HCT116 (cell line): Measurements from ENCODE around the gene COLEC11. TPM values are rescaled to one million over a fixed set of nuclear protein-coding genes. Genes with fewer than 3 reads are reported as not detected.

Source experiments
- ATAC-seq: fragments of 200-7000 bp; cut with Tn5 transposase; 2 replicates; pipeline ENCODE4 v1.9.1; 2020; ENCODE audit warnings: mild to moderate bottlenecking, moderate library complexity
- BruUV-seq: library from RNA; stranded (reverse); fragments of 400-500 nt; replicated peaks from 2 replicates; lab custom pipeline; 2021; lab: Mats Ljungman, UMichigan
- CTCF ChIA-PET: fragments of 300-600 bp; sonication (Branson Sonifier 250); formaldehyde crosslinking; loops from one replicate; lab custom pipeline; 2021; ENCODE audit warnings: antibody characterized with exemption; lab: Charles Lee
- POLR2A ChIA-PET: fragments of 300-600, 350-600 bp; sonication (Branson Sonifier 250); formaldehyde crosslinking; loops from one replicate; lab custom pipeline; 2021; ENCODE audit warnings: antibody characterized with exemption; lab: Charles Lee
- RAD21 ChIA-PET, 2 experiments: fragments of 300-600 bp; sonication (Branson Sonifier 250); formaldehyde crosslinking; loops; one replicate each; lab custom pipeline; 2023; ENCODE audit warnings: low total read pairs in 2 of 2; ENCODE audit not compliant: uncharacterized antibody in 2 of 2, unreplicated experiment in 2 of 2, low non-redundant PET in 1 of 2; lab: Charles Lee
- DNase-seq: peaks from one replicate; pipeline ENCODE4 v3.0.0-alpha.2; 2010; ENCODE audit warnings: low read depth, low spot score
- H2AFZ ChIP-seq: fragments of 200-600 bp; shearing (Covaris generic), sonication (generic); 2 replicates; pipeline ENCODE4 v1.6.1; 2017; ENCODE audit warnings: low read depth, mixed run types, mixed read lengths, antibody characterized with exemption, low read length; ENCODE audit not compliant: poor library complexity, severe bottlenecking
- H3K27ac ChIP-seq: 2 replicates; pipeline ENCODE4 v1.5.1; 2012; ENCODE audit warnings: low read depth, low read length
- H3K27me3 ChIP-seq: fragments of 200-600 bp; sonication (generic); 2 replicates; pipeline ENCODE4 v1.6.1; 2016; ENCODE audit warnings: mixed run types, low read length, mixed read lengths; ENCODE audit not compliant: insufficient read depth
- H3K36me3 ChIP-seq, 2 experiments: fragments of 200-500 bp in 1 of 2; fragments of 200-600 bp in 1 of 2; sonication (Bioruptor generic) in 1 of 2; sonication (generic) in 1 of 2; 2 replicates each; pipeline versions ENCODE4 v1.5.1 to v1.6.1; 2014 to 2016; ENCODE audit warnings: low read length in 2 of 2, inconsistent platforms in 1 of 2, mixed read lengths in 1 of 2, mixed run types in 1 of 2; ENCODE audit not compliant: insufficient read depth in 2 of 2, control insufficient read depth in 1 of 2
- H3K4me1 ChIP-seq, 2 experiments: fragments of 200-600 bp in 1 of 2; sonication (generic) in 1 of 2; 2 replicates each; pipeline versions ENCODE4 v1.5.1 to v1.6.1; 2012 to 2017; ENCODE audit warnings: low read length in 2 of 2, inconsistent platforms in 1 of 2, mild to moderate bottlenecking in 1 of 2, mixed read lengths in 1 of 2, mixed run types in 1 of 2, moderate library complexity in 1 of 2; ENCODE audit not compliant: insufficient read depth in 2 of 2, control insufficient read depth in 1 of 2
- H3K4me2 ChIP-seq: fragments of 200-600 bp; sonication (generic); 2 replicates; pipeline ENCODE4 v1.6.1; 2017; ENCODE audit warnings: mixed run types, low read length, mixed read lengths
- H3K4me3 ChIP-seq, 2 experiments: fragments of 200-600 bp in 1 of 2; sonication (generic) in 1 of 2; replicated peaks in 1 of 2; 2 replicates each; pipeline ENCODE4 v1.5.1; 2011 to 2016; ENCODE audit warnings: low read length in 2 of 2, control low read depth in 1 of 2, low read depth in 1 of 2, mild to moderate bottlenecking in 1 of 2, mixed read lengths in 1 of 2, mixed run types in 1 of 2
- H3K79me2 ChIP-seq: fragments of 200-600 bp; sonication (generic); 2 replicates; pipeline ENCODE4 v1.6.1; 2017; ENCODE audit warnings: mild to moderate bottlenecking, mixed run types, low read length, moderate library complexity, mixed read lengths; ENCODE audit not compliant: insufficient read depth
- H3K9ac ChIP-seq: fragments of 200-600 bp; sonication (generic); 2 replicates; pipeline ENCODE4 v1.6.1; 2016; ENCODE audit warnings: low read length, mixed read lengths
- H3K9me2 ChIP-seq: fragments of 200-600 bp; sonication (generic), shearing (Covaris generic); 2 replicates; pipeline ENCODE4 v1.6.1; 2017; ENCODE audit warnings: mixed run types, mild to moderate bottlenecking, moderate library complexity; ENCODE audit not compliant: insufficient read depth
- H3K9me3 ChIP-seq, 2 experiments: fragments of 200-500 bp in 1 of 2; fragments of 200-600 bp in 1 of 2; sonication (Bioruptor generic) in 1 of 2; sonication (generic) in 1 of 2; 2 replicates each; pipeline ENCODE4 v1.6.1; 2014 to 2017; ENCODE audit warnings: low read length in 2 of 2, mixed read lengths in 2 of 2, inconsistent platforms in 1 of 2, low read depth in 1 of 2, mild to moderate bottlenecking in 1 of 2, mixed run types in 1 of 2, moderate library complexity in 1 of 2; ENCODE audit not compliant: control insufficient read depth in 1 of 2, insufficient read depth in 1 of 2
- H4K20me1 ChIP-seq: fragments of 200-600 bp; sonication (generic), shearing (Covaris generic); 2 replicates; pipeline ENCODE4 v1.6.1; 2017; ENCODE audit warnings: mixed run types, mild to moderate bottlenecking, moderate library complexity; ENCODE audit not compliant: insufficient read depth
- CBX3 ChIP-seq: IDR thresholded peaks from 2 replicates; pipeline ENCODE4 v1.6.1; 2012; ENCODE audit warnings: low read depth
- EGR1 ChIP-seq: IDR thresholded peaks from 2 replicates; pipeline ENCODE4 v1.6.1; 2012; ENCODE audit warnings: low read depth
- ELF1 ChIP-seq: IDR thresholded peaks from 2 replicates; pipeline ENCODE4 v1.6.1; 2012; ENCODE audit warnings: low read depth, borderline replicate concordance
- FOSL1 ChIP-seq: IDR thresholded peaks from 2 replicates; pipeline ENCODE4 v1.6.1; 2012; ENCODE audit warnings: low read depth
- POLR2AphosphoS5 ChIP-seq: IDR thresholded peaks from 2 replicates; pipeline ENCODE4 v1.6.1; 2011; ENCODE audit warnings: mild to moderate bottlenecking, low read depth, low read length, moderate library complexity
- SRF ChIP-seq: IDR thresholded peaks from 2 replicates; pipeline ENCODE4 v1.6.1; 2012; ENCODE audit warnings: low read depth
- TCF7L2 ChIP-seq: IDR thresholded peaks from 2 replicates; pipeline ENCODE4 v1.7.0; 2011; ENCODE audit warnings: borderline replicate concordance, inconsistent platforms; ENCODE audit not compliant: insufficient read depth, insufficient read length; ENCODE audit errors: extremely low read depth
- ZFX ChIP-seq: fragments of 450-650 bp; IDR thresholded peaks from 2 replicates; pipeline ENCODE4 v1.6.1; 2017
- ZNF274 ChIP-seq: fragments of 200-500 bp; sonication (Bioruptor generic); IDR thresholded peaks from 2 replicates; pipeline ENCODE4 v1.6.1; 2014; ENCODE audit warnings: mild to moderate bottlenecking, low read depth, low read length, inconsistent platforms
- intact Hi-C: fragments of 100-400 bp; cut with micrococcal nuclease; formaldehyde crosslinking; loops from 2 replicates; pipeline ENCODE4 v1.10.0; 2022
- total RNA-seq: library from RNA; stranded (reverse); gene quantifications from one replicate; pipeline ENCODE4 v1.2.1, GENCODE V29; 2021; ENCODE audit not compliant: unreplicated experiment
- TF ChIP-seq, protein P1 (sequence below): IDR thresholded peaks from 2 replicates; pipeline ENCODE4 v1.6.1; 2011; ENCODE audit warnings: mild to moderate bottlenecking, low read length, moderate library complexity; ENCODE audit not compliant: insufficient replicate concordance; ENCODE audit errors: extremely low read depth
- TF ChIP-seq, protein P2 (sequence below), 3 experiments: fragments of 200-600 bp in 1 of 3; sonication (generic) in 1 of 3; IDR thresholded peaks in 2 of 3; conservative IDR thresholded peaks in 1 of 3; 2 replicates each; pipeline ENCODE4 v1.5.1; 2012 to 2017; ENCODE audit warnings: low read depth in 2 of 3, low read length in 2 of 3, antibody characterized with exemption in 1 of 3, borderline replicate concordance in 1 of 3, control low read depth in 1 of 3, mild to moderate bottlenecking in 1 of 3, mixed read lengths in 1 of 3, mixed run types in 1 of 3, moderate library complexity in 1 of 3; ENCODE audit not compliant: insufficient read depth in 1 of 3

Gene COLEC11
- total RNA-seq, 1 experiment from 2014 or later: 0.15 TPM

DNA sequence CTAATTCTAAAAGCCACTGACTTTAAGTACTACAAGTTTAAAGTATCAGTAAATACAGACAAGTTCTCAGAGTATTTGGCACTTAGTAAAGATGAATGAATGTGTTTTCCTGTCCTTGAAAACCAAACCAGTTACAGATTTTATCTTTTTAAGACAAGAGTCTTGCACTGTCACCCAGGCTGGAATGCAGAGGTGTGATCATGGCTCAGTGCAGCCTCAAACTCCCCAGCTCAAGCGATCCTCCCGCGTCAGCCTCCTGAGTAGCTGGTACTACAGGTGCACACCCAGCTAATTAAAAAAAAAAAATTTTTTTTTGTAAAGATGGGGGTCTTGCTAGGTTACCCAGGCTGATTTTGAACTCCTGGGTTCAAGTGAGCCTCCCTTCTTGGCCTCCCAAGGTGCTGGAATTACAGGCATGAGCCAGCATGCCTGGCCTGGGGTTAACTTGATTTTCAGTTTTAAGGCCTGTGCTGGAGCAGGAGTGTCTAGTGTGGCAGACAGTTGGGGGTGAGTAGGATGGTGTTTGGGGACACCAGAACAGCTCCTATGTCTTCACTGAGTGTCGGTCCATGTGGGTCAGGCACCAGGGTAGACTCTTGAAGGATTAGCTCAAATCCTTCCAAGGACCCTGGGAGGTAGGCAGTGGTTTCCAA is 10.2 kb upstream of the COLEC11 start:
- POLR2A ChIA-PET: no interaction called here
- BruUV-seq: no TSS peak

More for the DNA sequence above, 10.2 kb upstream of the COLEC11 start:
- intact Hi-C loops: no loop called here
- CTCF ChIA-PET: no interaction called here
- H3K9ac ChIP-seq: no peak overlapping the region
- peaks cover 13% of the 10 kb centered on the region; the same call in 1 of the 2 replicates for H4K20me1 ChIP-seq
- DNase-seq: no peak
- peaks cover 20% of the 10 kb centered on the region for H3K79me2 ChIP-seq
- TF ChIP-seq, protein P1, sequence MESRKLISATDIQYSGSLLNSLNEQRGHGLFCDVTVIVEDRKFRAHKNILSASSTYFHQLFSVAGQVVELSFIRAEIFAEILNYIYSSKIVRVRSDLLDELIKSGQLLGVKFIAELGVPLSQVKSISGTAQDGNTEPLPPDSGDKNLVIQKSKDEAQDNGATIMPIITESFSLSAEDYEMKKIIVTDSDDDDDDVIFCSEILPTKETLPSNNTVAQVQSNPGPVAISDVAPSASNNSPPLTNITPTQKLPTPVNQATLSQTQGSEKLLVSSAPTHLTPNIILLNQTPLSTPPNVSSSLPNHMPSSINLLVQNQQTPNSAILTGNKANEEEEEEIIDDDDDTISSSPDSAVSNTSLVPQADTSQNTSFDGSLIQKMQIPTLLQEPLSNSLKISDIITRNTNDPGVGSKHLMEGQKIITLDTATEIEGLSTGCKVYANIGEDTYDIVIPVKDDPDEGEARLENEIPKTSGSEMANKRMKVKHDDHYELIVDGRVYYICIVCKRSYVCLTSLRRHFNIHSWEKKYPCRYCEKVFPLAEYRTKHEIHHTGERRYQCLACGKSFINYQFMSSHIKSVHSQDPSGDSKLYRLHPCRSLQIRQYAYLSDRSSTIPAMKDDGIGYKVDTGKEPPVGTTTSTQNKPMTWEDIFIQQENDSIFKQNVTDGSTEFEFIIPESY: no peak
- TF ChIP-seq FOSL1 (no peak), POLR2AphosphoS5 (no peak), ZNF274 (no peak), EGR1 (no peak), ELF1 (no peak), SRF (no peak), ZFX (no peak), CBX3 (no peak), TCF7L2 (no peak)
- TF ChIP-seq, protein P2, sequence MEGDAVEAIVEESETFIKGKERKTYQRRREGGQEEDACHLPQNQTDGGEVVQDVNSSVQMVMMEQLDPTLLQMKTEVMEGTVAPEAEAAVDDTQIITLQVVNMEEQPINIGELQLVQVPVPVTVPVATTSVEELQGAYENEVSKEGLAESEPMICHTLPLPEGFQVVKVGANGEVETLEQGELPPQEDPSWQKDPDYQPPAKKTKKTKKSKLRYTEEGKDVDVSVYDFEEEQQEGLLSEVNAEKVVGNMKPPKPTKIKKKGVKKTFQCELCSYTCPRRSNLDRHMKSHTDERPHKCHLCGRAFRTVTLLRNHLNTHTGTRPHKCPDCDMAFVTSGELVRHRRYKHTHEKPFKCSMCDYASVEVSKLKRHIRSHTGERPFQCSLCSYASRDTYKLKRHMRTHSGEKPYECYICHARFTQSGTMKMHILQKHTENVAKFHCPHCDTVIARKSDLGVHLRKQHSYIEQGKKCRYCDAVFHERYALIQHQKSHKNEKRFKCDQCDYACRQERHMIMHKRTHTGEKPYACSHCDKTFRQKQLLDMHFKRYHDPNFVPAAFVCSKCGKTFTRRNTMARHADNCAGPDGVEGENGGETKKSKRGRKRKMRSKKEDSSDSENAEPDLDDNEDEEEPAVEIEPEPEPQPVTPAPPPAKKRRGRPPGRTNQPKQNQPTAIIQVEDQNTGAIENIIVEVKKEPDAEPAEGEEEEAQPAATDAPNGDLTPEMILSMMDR (IDR thresholded peaks at IDR 0.05 in 2 of 3, conservative IDR thresholded peaks at IDR 0.05 in 1 of 3; ENCODE audit: borderline replicate concordance in 1 of 3, insufficient read depth in 1 of 3, low read depth in 2 of 3, low read length in 2 of 3): no peak
- no peak for ATAC-seq
- H2AFZ ChIP-seq: no peak overlapping the region
- no peaks in the 10 kb centered on the region for H3K9me2 ChIP-seq
- H3K4me3 ChIP-seq: no peak overlapping the region
- RAD21 ChIA-PET: no interaction called here
- H3K4me2 ChIP-seq: no peak overlapping the region
- H3K27ac ChIP-seq: no peak overlapping the region
- no peaks in the 10 kb centered on the region for H3K9me3 ChIP-seq
- H3K4me1 ChIP-seq: no peaks in the 10 kb centered on the region
- peaks cover 24 to 31% of the 10 kb centered on the region in 2 experiments for H3K36me3 ChIP-seq
- H3K27me3 ChIP-seq: no peaks in the 10 kb centered on the region
